ENCODE results near the gene NUDT14. TPM values are rescaled to one million over a fixed set of nuclear protein-coding genes. Genes with fewer than 3 reads are reported as not detected.

Gene NUDT14
- total RNA-seq, 1 donor from 2014 or later: 15.2 TPM

- ATAC-seq (ENCODE audit: low read depth) (no peak), DNase-seq (no peak)
- Mint-ChIP-seq H3K4me1 (peaks cover 6% of the 10 kb centered on the region), H3K4me3 (no peak overlapping the region), H3K36me3 (ENCODE audit: low read depth) (peaks cover 23% of the 10 kb centered on the region), H3K9me3 (no peaks in the 10 kb centered on the region), H3K27me3 (no peaks in the 10 kb centered on the region), H3K27ac (no peak overlapping the region)
- ChIA-PET POLR2A (no interaction called here), CTCF (no interaction called here)
- intact Hi-C loops (cut with micrococcal nuclease): no loop called here
- no peak for TF ChIP-seq CTCF (IDR thresholded peaks at IDR 0.05)
Observed at GRCh38 chr14:105208738-105209075, 27.6 kb upstream of the NUDT14 start.

- TF ChIP-seq CTCF (IDR thresholded peaks at IDR 0.05): no peak
- Mint-ChIP-seq H3K27ac (no peak overlapping the region), H3K4me3 (no peak overlapping the region), H3K4me1 (peaks cover 6% of the 10 kb centered on the region), H3K27me3 (no peaks in the 10 kb centered on the region), H3K36me3 (ENCODE audit: low read depth) (peaks cover 19% of the 10 kb centered on the region), H3K9me3 (no peaks in the 10 kb centered on the region)
- intact Hi-C loops (cut with micrococcal nuclease): no loop called here
- DNase-seq (no peak), ATAC-seq (ENCODE audit: low read depth) (no peak)
- CTCF ChIA-PET: no interaction called here
- POLR2A ChIA-PET: no interaction called here
Observed at GRCh38 chr14:105207996-105208737, 27.1 kb upstream of the NUDT14 start.

GRCh38 chr14:105207460-105207901 lies 26.4 kb upstream of the NUDT14 start:
- intact Hi-C loops (cut with micrococcal nuclease): no loop called here
- no peak for ATAC-seq (ENCODE audit: low read depth)
- peaks cover 6% of the 10 kb centered on the region for H3K4me1 Mint-ChIP-seq

GRCh38 chr14:105206873-105207272 lies 25.8 kb upstream of the NUDT14 start:
- Mint-ChIP-seq H3K4me1 (peaks cover 10% of the 10 kb centered on the region), H3K4me3 (no peak overlapping the region), H3K27ac (no peak overlapping the region), H3K27me3 (no peaks in the 10 kb centered on the region), H3K36me3 (ENCODE audit: low read depth) (peaks cover 12% of the 10 kb centered on the region), H3K9me3 (no peaks in the 10 kb centered on the region)
- ATAC-seq (ENCODE audit: low read depth) (no peak), DNase-seq (no peak)
- POLR2A ChIA-PET: no interaction called here
- TF ChIP-seq CTCF (IDR thresholded peaks at IDR 0.05): no peak
- intact Hi-C loops (cut with micrococcal nuclease): no loop called here
- CTCF ChIA-PET: no interaction called here

More at GRCh38 chr14:105207460-105207901, 26.4 kb upstream of the NUDT14 start:
- ChIA-PET CTCF (no interaction called here), POLR2A (no interaction called here)
- Mint-ChIP-seq H3K27me3 (no peaks in the 10 kb centered on the region), H3K4me3 (no peak overlapping the region), H3K9me3 (no peaks in the 10 kb centered on the region), H3K27ac (no peak overlapping the region), H3K36me3 (ENCODE audit: low read depth) (peaks cover 15% of the 10 kb centered on the region)
- TF ChIP-seq CTCF (IDR thresholded peaks at IDR 0.05): no peak
- DNase-seq: no peak

GRCh38 chr14:105205673-105206208 lies 24.6 kb upstream of the NUDT14 start:
- ATAC-seq (ENCODE audit: low read depth) (no peak), DNase-seq (no peak)
- Mint-ChIP-seq H3K9me3 (no peaks in the 10 kb centered on the region), H3K4me3 (no peak overlapping the region), H3K27ac (no peak overlapping the region), H3K4me1 (peaks cover 14% of the 10 kb centered on the region), H3K36me3 (ENCODE audit: low read depth) (peaks cover 8% of the 10 kb centered on the region), H3K27me3 (peaks cover 2% of the 10 kb centered on the region)
- ChIA-PET POLR2A (no interaction called here), CTCF (no interaction called here)
- intact Hi-C loops (cut with micrococcal nuclease): no loop called here
- TF ChIP-seq CTCF (IDR thresholded peaks at IDR 0.05): no peak
